Fibroblast of lung (primary cell): ENCODE measurements around the gene DPP6. TPM values are rescaled to one million over a fixed set of nuclear protein-coding genes. Genes with fewer than 3 reads are reported as not detected.

Experiments used
- DNase-seq, 2 donors: peaks; one replicate each; pipeline versions ENCODE4 v3.0.0 to v3.0.0-alpha.2; 2010; ENCODE audit warnings: low read depth in 2 of 2
- H2AFZ ChIP-seq: 2 replicates; pipeline ENCODE4 v1.5.1; 2012; ENCODE audit warnings: low read length, control low read depth, inconsistent platforms
- H3K27ac ChIP-seq: 2 replicates; pipeline ENCODE4 v1.5.1; 2011; ENCODE audit warnings: low read length, control low read depth; ENCODE audit not compliant: insufficient read depth
- H3K27me3 ChIP-seq: 2 replicates; pipeline ENCODE4 v1.5.1; 2011; ENCODE audit warnings: mild to moderate bottlenecking, low read length; ENCODE audit not compliant: control insufficient read depth, insufficient read depth
- H3K36me3 ChIP-seq: 2 replicates; pipeline ENCODE4 v1.5.1; 2011; ENCODE audit warnings: low read length; ENCODE audit not compliant: control insufficient read depth, insufficient read depth
- H3K4me1 ChIP-seq: 2 replicates; pipeline ENCODE4 v1.5.1; 2011; ENCODE audit warnings: low read length; ENCODE audit not compliant: control insufficient read depth, insufficient read depth; ENCODE audit errors: extremely low read depth
- H3K4me2 ChIP-seq: 2 replicates; pipeline ENCODE4 v1.5.1; 2011; ENCODE audit warnings: low read length, control low read depth; ENCODE audit not compliant: insufficient read depth; ENCODE audit errors: extremely low read depth
- H3K4me3 ChIP-seq, 4 experiments: fragments of 200-600 bp in 1 of 4; sonication (generic) in 1 of 4; replicated peaks in 1 of 4; 2 replicates each; pipeline ENCODE4 v1.5.1; 2011 to 2016; ENCODE audit warnings: low read length in 4 of 4, low read depth in 3 of 4, mild to moderate bottlenecking in 3 of 4, control low read depth in 2 of 4, inconsistent platforms in 1 of 4, mixed read lengths in 1 of 4; ENCODE audit not compliant: insufficient read depth in 1 of 4; ENCODE audit errors: control extremely low read depth in 1 of 4
- H3K79me2 ChIP-seq: 2 replicates; pipeline ENCODE4 v1.5.1; 2012; ENCODE audit warnings: mild to moderate bottlenecking, low read length, inconsistent platforms; ENCODE audit not compliant: control insufficient read depth, insufficient read depth
- H3K9ac ChIP-seq: 2 replicates; pipeline ENCODE4 v1.5.1; 2011; ENCODE audit warnings: mild to moderate bottlenecking, low read length, control low read depth; ENCODE audit not compliant: insufficient read depth
- H3K9me3 ChIP-seq: 2 replicates; pipeline ENCODE4 v1.5.1; 2012; ENCODE audit warnings: low read depth, low read length; ENCODE audit not compliant: control insufficient read depth, insufficient read depth
- H4K20me1 ChIP-seq: 2 replicates; pipeline ENCODE4 v1.5.1; 2011; ENCODE audit warnings: low read length; ENCODE audit not compliant: control insufficient read depth, insufficient read depth; ENCODE audit errors: extremely low read depth
- CTCF ChIP-seq, 2 donors: IDR thresholded peaks in 1 of 2; conservative IDR thresholded peaks in 1 of 2; 1 replicate in 1 of 2; 2 replicates in 1 of 2; pipeline ENCODE4 v1.5.1; 2011 to 2012; ENCODE audit warnings: low read length in 2 of 2, control low read depth in 1 of 2, inconsistent platforms in 1 of 2, low read depth in 1 of 2, mild to moderate bottlenecking in 1 of 2
- EZH2 ChIP-seq: IDR thresholded peaks from 2 replicates; pipeline ENCODE4 v1.5.1; 2012; ENCODE audit warnings: low read length, control low read depth, mild to moderate bottlenecking; ENCODE audit errors: missing control alignments
- polyA plus RNA-seq, 2 donors: library from polyadenylated mRNA; depleted of rRNA in 1 of 2; stranded (reverse) in 1 of 2; unstranded in 1 of 2; fragments of >200 nt; gene quantifications; 2 replicates each; pipeline ENCODE4 v1.2.1, GENCODE V29; 2011 to 2012; ENCODE audit warnings: missing spikeins in 1 of 2
- total RNA-seq: library from RNA; depleted of rRNA; stranded (reverse); fragments of >200 nt; gene quantifications from 2 replicates; pipeline ENCODE4 v1.2.1, GENCODE V29; 2014

The DPP6 gene
- total and polyA plus RNA-seq, 2 donors (not counting 1 experiment from before 2014, with no cell fraction given): not detected

GRCh38 chr7:154902600-154903082 is 850.4 kb downstream of the DPP6 start:
- H3K4me1 ChIP-seq: no peaks in the 10 kb centered on the region
- no peaks in the 10 kb centered on the region for H3K9me3 ChIP-seq
- no peaks in the 10 kb centered on the region for H3K79me2 ChIP-seq
- no peaks in the 10 kb centered on the region for H3K36me3 ChIP-seq
- H3K4me3 ChIP-seq: no peak overlapping the region
- no peak overlapping the region for H3K9ac ChIP-seq
- no peak for DNase-seq
- no peak for TF ChIP-seq CTCF (conservative IDR thresholded peaks at IDR 0.05 in 1 of 2, IDR thresholded peaks at IDR 0.05 in 1 of 2; ENCODE audit: low read depth in 1 of 2, low read length in 2 of 2)
- TF ChIP-seq EZH2: no peak
- H3K4me2 ChIP-seq: no peak overlapping the region
- no peak overlapping the region for H2AFZ ChIP-seq
- H4K20me1 ChIP-seq: no peaks in the 10 kb centered on the region
- H3K27me3 ChIP-seq: no peaks in the 10 kb centered on the region
- H3K27ac ChIP-seq: no peak overlapping the region

DNA sequence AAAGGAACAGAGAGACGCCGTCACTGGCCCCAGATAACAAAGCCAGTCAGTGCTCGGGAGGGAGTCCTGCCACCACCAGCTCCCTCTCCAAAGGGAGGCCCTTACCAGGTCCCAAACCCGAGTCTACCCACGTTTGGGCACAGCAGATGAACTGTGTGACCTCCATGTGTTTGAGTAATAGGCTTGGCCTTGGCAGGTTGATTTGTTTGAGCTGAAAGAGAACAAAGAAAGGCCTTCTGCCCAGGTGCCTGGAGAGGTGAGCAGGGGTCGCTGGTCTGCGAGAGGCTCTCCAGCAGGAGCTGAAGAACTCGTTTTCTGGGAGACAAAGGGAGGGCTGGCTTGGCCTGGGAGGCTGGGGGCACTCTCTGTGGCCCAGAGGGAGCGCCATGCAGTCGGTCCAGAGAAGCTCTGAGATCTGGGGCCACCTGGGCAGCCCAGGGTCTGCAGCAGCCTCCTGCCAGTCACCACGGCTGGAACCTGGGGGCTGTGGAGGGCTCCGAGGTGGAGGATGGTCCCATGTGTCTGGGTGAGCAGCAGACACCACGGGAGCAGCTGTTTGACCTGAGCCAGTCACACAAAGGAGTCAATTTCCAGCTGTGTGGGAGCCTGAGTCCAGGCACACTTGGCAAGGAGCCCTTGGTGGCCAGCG is 851.0 kb downstream of the DPP6 start:
- H3K4me2 ChIP-seq: no peak overlapping the region
- no peaks in the 10 kb centered on the region for H3K9me3 ChIP-seq
- H3K9ac ChIP-seq: no peak overlapping the region
- H3K27me3 ChIP-seq: no peaks in the 10 kb centered on the region
- no peak for DNase-seq
- H3K79me2 ChIP-seq: no peaks in the 10 kb centered on the region
- H2AFZ ChIP-seq: no peak overlapping the region
- TF ChIP-seq CTCF (conservative IDR thresholded peaks at IDR 0.05 in 1 of 2, IDR thresholded peaks at IDR 0.05 in 1 of 2; ENCODE audit: low read depth in 1 of 2, low read length in 2 of 2) (no peak), EZH2 (no peak)
- H3K4me3 ChIP-seq: no peak overlapping the region
- no peaks in the 10 kb centered on the region for H3K4me1 ChIP-seq
- no peaks in the 10 kb centered on the region for H4K20me1 ChIP-seq
- no peaks in the 10 kb centered on the region for H3K36me3 ChIP-seq
- no peak overlapping the region for H3K27ac ChIP-seq

DNA sequence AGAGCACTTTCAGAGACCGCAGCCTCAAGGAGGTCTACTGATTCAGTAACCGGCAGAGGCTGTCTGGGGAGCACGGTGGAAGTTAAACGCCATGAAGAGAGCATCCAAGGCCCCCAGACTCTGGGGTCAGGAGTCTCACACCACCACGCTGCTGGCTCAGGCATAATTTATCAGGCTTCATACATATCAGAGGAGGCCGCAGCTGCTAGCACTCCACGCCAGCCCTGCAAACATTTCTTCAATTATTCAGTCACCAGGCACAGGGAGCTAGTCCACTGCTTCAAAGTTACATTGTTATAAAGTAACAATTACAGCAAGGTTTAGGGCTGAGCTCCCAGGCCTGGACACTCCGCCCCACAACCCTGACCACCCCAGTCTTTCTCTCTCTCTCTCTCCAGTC is 852.9 kb downstream of the DPP6 start:
- Histone ChIP-seq H3K27me3 (no peaks in the 10 kb centered on the region), H3K4me3 (no peak overlapping the region), H3K4me2 (no peak overlapping the region), H3K79me2 (no peaks in the 10 kb centered on the region), H3K27ac (no peak overlapping the region), H4K20me1 (no peaks in the 10 kb centered on the region), H3K36me3 (no peaks in the 10 kb centered on the region), H3K4me1 (no peaks in the 10 kb centered on the region), H2AFZ (no peak overlapping the region), H3K9ac (no peak overlapping the region), H3K9me3 (no peaks in the 10 kb centered on the region)
- no peak for TF ChIP-seq CTCF (conservative IDR thresholded peaks at IDR 0.05 in 1 of 2, IDR thresholded peaks at IDR 0.05 in 1 of 2; ENCODE audit: low read depth in 1 of 2, low read length in 2 of 2)
- no peak for TF ChIP-seq EZH2
- DNase-seq: no peak
